Frontal cortex (tissue), 1 donor: ENCODE measurements around the gene BCAS2. TPM values are rescaled to one million over a fixed set of nuclear protein-coding genes. Genes with fewer than 3 reads are reported as not detected.

Source experiments
- total RNA-seq: library from RNA; depleted of rRNA; stranded (reverse); fragments of >200 nt; gene quantifications from one replicate; pipeline ENCODE4 v1.2.3, GENCODE V29; 2014

The BCAS2 gene
- total RNA-seq, 1 donor from 2014 or later, result 50.5 TPM

Other genes starting within 250 kb of the BCAS2 start
- 74.6 TPM for gene TRIM33, start 70.4 kb downstream of the BCAS2 start, total RNA-seq
- gene DENND2C, start 88.4 kb upstream of the BCAS2 start, total RNA-seq, result 2.0 TPM
- gene AMPD1, start 113.9 kb upstream of the BCAS2 start, total RNA-seq, result not detected
- gene NRAS, start 135.2 kb upstream of the BCAS2 start, total RNA-seq, result 84.0 TPM
- 831 TPM for gene CSDE1, start 176.4 kb upstream of the BCAS2 start, total RNA-seq
- 86.8 TPM for gene SIKE1, start 199.1 kb upstream of the BCAS2 start, total RNA-seq